Endothelial cell of umbilical vein (primary cell): Measurements from ENCODE around the gene LGI2. TPM values are rescaled to one million over a fixed set of nuclear protein-coding genes. Genes with fewer than 3 reads are reported as not detected.

Experiments
- BruUV-seq: library from RNA; stranded (reverse); fragments of 400-500 nt; replicated peaks from 2 replicates; lab custom pipeline; 2021; lab: Mats Ljungman, UMichigan
- CTCF ChIA-PET: fragments of 300-600, 350-600 bp; sonication (Branson Sonifier 250); formaldehyde crosslinking; loops from one replicate; lab custom pipeline; 2021; ENCODE audit warnings: antibody characterized with exemption, inconsistent platforms; lab: Charles Lee
- POLR2A ChIA-PET: fragments of 300-600, 350-600 bp; sonication (Branson Sonifier 250); formaldehyde crosslinking; loops from one replicate; lab custom pipeline; 2021; ENCODE audit warnings: antibody characterized with exemption, inconsistent platforms; lab: Charles Lee
- DNase-seq: peaks from one replicate; pipeline ENCODE4 v3.0.0-alpha.2; 2011; ENCODE audit warnings: low read depth, low spot score
- FAIRE-seq: peaks from 2 replicates; lab custom pipeline; 2011; peaks lifted over from hg19 to GRCh38; lab: Jason Lieb, UNC
- H2AFZ ChIP-seq: 2 replicates; pipeline ENCODE4 v1.6.0; 2012; ENCODE audit warnings: low read depth, low read length, control low read depth, inconsistent platforms
- H3K27ac ChIP-seq: 2 replicates; pipeline ENCODE4 v1.5.1; 2011; ENCODE audit warnings: low read depth, mild to moderate bottlenecking, control low read depth, low read length, moderate library complexity; ENCODE audit not compliant: insufficient read depth
- H3K27me3 ChIP-seq, 2 experiments: 2 replicates each; pipeline versions ENCODE4 v1.6.0 to v1.6.1; 2011; ENCODE audit warnings: low read length in 2 of 2, mixed read lengths in 1 of 2; ENCODE audit not compliant: control insufficient read depth in 2 of 2, insufficient read depth in 2 of 2
- H3K36me3 ChIP-seq, 2 experiments: 2 replicates in 1 of 2; 3 replicates in 1 of 2; pipeline ENCODE4 v1.5.1; 2011; ENCODE audit warnings: low read length in 2 of 2, mild to moderate bottlenecking in 1 of 2, moderate library complexity in 1 of 2; ENCODE audit not compliant: control insufficient read depth in 2 of 2, insufficient read depth in 2 of 2; ENCODE audit errors: extremely low read depth in 1 of 2
- H3K4me1 ChIP-seq: 3 replicates; pipeline ENCODE4 v1.5.1; 2011; ENCODE audit warnings: mild to moderate bottlenecking, low read length; ENCODE audit not compliant: control insufficient read depth, insufficient read depth; ENCODE audit errors: extremely low read depth
- H3K4me2 ChIP-seq: 2 replicates; pipeline ENCODE4 v1.6.1; 2011; ENCODE audit warnings: low read length, control low read depth, mixed read lengths; ENCODE audit not compliant: insufficient read depth
- H3K4me3 ChIP-seq, 3 experiments: fragments of 200-600 bp in 1 of 3; sonication (generic), shearing (Covaris generic) in 1 of 3; replicated peaks in 1 of 3; 2 replicates each; pipeline ENCODE4 v1.5.1; 2011 to 2016; ENCODE audit warnings: control low read depth in 3 of 3, low read length in 3 of 3, mild to moderate bottlenecking in 2 of 3, inconsistent platforms in 1 of 3, low read depth in 1 of 3, moderate library complexity in 1 of 3; ENCODE audit not compliant: insufficient read depth in 1 of 3
- H3K79me2 ChIP-seq: 2 replicates; pipeline ENCODE4 v1.6.0; 2012; ENCODE audit warnings: low read length, inconsistent platforms; ENCODE audit not compliant: control insufficient read depth, insufficient read depth
- H3K9ac ChIP-seq: replicated peaks from 2 replicates; pipeline ENCODE3; 2011; ENCODE audit warnings: low read length, control low read depth; ENCODE audit not compliant: insufficient read depth; ENCODE audit errors: extremely low read depth
- H3K9me1 ChIP-seq: replicated peaks from 3 replicates; pipeline ENCODE4 v1.6.0; 2011; ENCODE audit warnings: mild to moderate bottlenecking, low read length; ENCODE audit not compliant: control insufficient read depth, insufficient read depth; ENCODE audit errors: extremely low read depth
- H3K9me3 ChIP-seq: replicated peaks from 2 replicates; pipeline ENCODE4 v1.5.1; 2012; ENCODE audit warnings: low read length, inconsistent platforms; ENCODE audit not compliant: control insufficient read depth, insufficient read depth
- H4K20me1 ChIP-seq: replicated peaks from 2 replicates; pipeline ENCODE3; 2011; ENCODE audit warnings: mild to moderate bottlenecking, low read length; ENCODE audit not compliant: control insufficient read depth, insufficient read depth; ENCODE audit errors: extremely low read depth
- EZH2 ChIP-seq: IDR thresholded peaks from 2 replicates; pipeline ENCODE4 v1.6.1; 2012; ENCODE audit warnings: borderline replicate concordance, low read depth, mild to moderate bottlenecking, moderate library complexity, low read length, inconsistent platforms; ENCODE audit not compliant: severe bottlenecking
- FOS ChIP-seq: IDR thresholded peaks from 2 replicates; pipeline ENCODE4 v1.6.1; 2011; ENCODE audit warnings: mild to moderate bottlenecking, low read length, moderate library complexity, borderline replicate concordance; ENCODE audit not compliant: insufficient read depth
- GATA2 ChIP-seq: IDR thresholded peaks from 2 replicates; pipeline ENCODE4 v1.7.0; 2011; ENCODE audit warnings: low read depth, mild to moderate bottlenecking, moderate library complexity, mixed read lengths, low read length; ENCODE audit not compliant: insufficient read length, insufficient read depth
- MAX ChIP-seq: IDR thresholded peaks from 2 replicates; pipeline ENCODE4 v1.6.1; 2011; ENCODE audit not compliant: insufficient read depth, insufficient read length
- MYC ChIP-seq: IDR thresholded peaks from one replicate; pipeline ENCODE4 v1.6.1; 2011; ENCODE audit warnings: mild to moderate bottlenecking, low read depth, low read length
- dilution Hi-C: fragments of 300-500 bp; cut with MboI; formaldehyde crosslinking; loops from one replicate; pipeline ENCODE4 v1.15.0; 2019; ENCODE audit warnings: low sequenced_read_pairs; ENCODE audit not compliant: extremely low pct_ligation_motif_present
- intact Hi-C: fragments of 100-400 bp; cut with micrococcal nuclease; formaldehyde crosslinking; loops from one replicate; pipeline ENCODE4 v1.10.0; 2022
- polyA plus RNA-seq, 4 experiments: library from polyadenylated mRNA; depleted of rRNA in 3 of 4; stranded (reverse) in 3 of 4; unstranded in 1 of 4; fragments of >200 nt; gene quantifications; 2 replicates each; pipeline versions ENCODE4 v1.2.1 to v1.2.3, GENCODE V29; 2011 to 2012; ENCODE audit warnings: missing spikeins in 1 of 4
- total RNA-seq: library from RNA; stranded (reverse); gene quantifications from 2 replicates; pipeline ENCODE4 v1.2.3, GENCODE V29; 2021

Gene LGI2
- total and polyA plus RNA-seq, 2 donors (not counting 3 experiments of a cell fraction or from before 2014, with no cell fraction given), result not detected

- no TSS peak for BruUV-seq
- Histone ChIP-seq H3K27ac (no peak overlapping the region), H3K4me3 (no peak overlapping the region), H3K27me3 (peaks cover 0 to 2% of the 10 kb centered on the region in 2 experiments), H3K4me1 (no peaks in the 10 kb centered on the region), H3K9me3 (no peaks in the 10 kb centered on the region), H3K36me3 (no peaks in the 10 kb centered on the region), H2AFZ (no peak overlapping the region), H4K20me1 (no peaks in the 10 kb centered on the region), H3K4me2 (no peak overlapping the region), H3K9me1 (no peaks in the 10 kb centered on the region), H3K9ac (no peak overlapping the region), H3K79me2 (no peaks in the 10 kb centered on the region)
- CTCF ChIA-PET, result no interaction called here
- intact Hi-C loops, result no loop called here
- POLR2A ChIA-PET, result no interaction called here
- DNase-seq, result no peak
- no peak for FAIRE-seq
- dilution Hi-C loops, result no loop called here
- TF ChIP-seq GATA2, result no peak
- no peak for TF ChIP-seq MYC
- no peak for TF ChIP-seq MAX
Measured at GRCh38 chr4:24957886-24958285, 72.9 kb downstream of the LGI2 start.

GRCh38 chr4:24956763-24957162 lies 74.0 kb downstream of the LGI2 start:
- Histone ChIP-seq H3K79me2 (no peaks in the 10 kb centered on the region), H3K4me3 (no peak overlapping the region), H3K27me3 (peaks cover 0 to 2% of the 10 kb centered on the region in 2 experiments), H3K9ac (no peak overlapping the region), H2AFZ (no peak overlapping the region), H3K9me1 (no peaks in the 10 kb centered on the region), H3K9me3 (no peaks in the 10 kb centered on the region), H3K36me3 (no peaks in the 10 kb centered on the region), H3K4me1 (no peaks in the 10 kb centered on the region), H4K20me1 (no peaks in the 10 kb centered on the region), H3K27ac (no peak overlapping the region), H3K4me2 (no peak overlapping the region)
- DNase-seq, result no peak
- no TSS peak for BruUV-seq
- CTCF ChIA-PET, result no interaction called here
- POLR2A ChIA-PET, result no interaction called here
- intact Hi-C loops (no loop called here), dilution Hi-C loops (no loop called here)
- no peak for TF ChIP-seq FOS
- TF ChIP-seq EZH2, result no peak
- no peak for FAIRE-seq
